Measurements from ENCODE around the gene USP24. TPM values are rescaled to one million over a fixed set of nuclear protein-coding genes. Genes with fewer than 3 reads are reported as not detected.
A peak's percentile ranks its signal among the peaks of the same experiment; 100 is the strongest.

USP24 gene
- total RNA-seq, 6 experiments from 2014 or later: 19.9 to 28.0 (median 21.9) TPM

DNA sequence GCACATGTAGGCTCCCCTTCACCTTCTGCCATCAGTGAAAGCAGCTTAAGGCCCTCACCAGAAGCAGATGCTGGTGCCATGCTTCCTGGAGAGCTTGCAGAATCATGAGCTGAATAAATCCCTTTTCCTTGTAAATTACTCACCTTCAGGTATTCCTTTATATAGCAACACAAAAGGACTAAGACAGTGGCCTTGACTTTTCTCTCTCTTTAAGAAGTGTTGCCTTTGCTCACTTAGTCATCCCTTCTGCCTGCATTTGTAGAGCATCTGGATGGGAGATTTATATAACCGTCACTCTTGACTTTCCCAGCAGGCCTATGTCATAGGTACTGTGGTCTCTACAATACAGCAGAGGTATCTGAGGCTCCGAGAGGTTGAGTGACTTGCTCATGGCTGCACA is 172.2 kb downstream of the USP24 start:
- WGBS (ENCODE audit: insufficient coverage, low coverage, low lambda C conversion rate, missing lambda C conversion rate): 45% methylated on average over 2 of the region's 2 CpGs
- TF ChIP-seq, protein P1, sequence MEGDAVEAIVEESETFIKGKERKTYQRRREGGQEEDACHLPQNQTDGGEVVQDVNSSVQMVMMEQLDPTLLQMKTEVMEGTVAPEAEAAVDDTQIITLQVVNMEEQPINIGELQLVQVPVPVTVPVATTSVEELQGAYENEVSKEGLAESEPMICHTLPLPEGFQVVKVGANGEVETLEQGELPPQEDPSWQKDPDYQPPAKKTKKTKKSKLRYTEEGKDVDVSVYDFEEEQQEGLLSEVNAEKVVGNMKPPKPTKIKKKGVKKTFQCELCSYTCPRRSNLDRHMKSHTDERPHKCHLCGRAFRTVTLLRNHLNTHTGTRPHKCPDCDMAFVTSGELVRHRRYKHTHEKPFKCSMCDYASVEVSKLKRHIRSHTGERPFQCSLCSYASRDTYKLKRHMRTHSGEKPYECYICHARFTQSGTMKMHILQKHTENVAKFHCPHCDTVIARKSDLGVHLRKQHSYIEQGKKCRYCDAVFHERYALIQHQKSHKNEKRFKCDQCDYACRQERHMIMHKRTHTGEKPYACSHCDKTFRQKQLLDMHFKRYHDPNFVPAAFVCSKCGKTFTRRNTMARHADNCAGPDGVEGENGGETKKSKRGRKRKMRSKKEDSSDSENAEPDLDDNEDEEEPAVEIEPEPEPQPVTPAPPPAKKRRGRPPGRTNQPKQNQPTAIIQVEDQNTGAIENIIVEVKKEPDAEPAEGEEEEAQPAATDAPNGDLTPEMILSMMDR (IDR thresholded peaks at IDR 0.05): no peak
- TF ChIP-seq POLR2A (IDR thresholded peaks at IDR 0.05): no peak
- Histone ChIP-seq H3K27me3 (no peaks in the 10 kb centered on the region), H3K36me3 (peaks cover 0 to 49% (median 13%) of the 10 kb centered on the region in 4 donors), H3K4me1 (peaks cover 0 to 60% (median 26%) of the 10 kb centered on the region in 4 donors), H3K27ac (peak overlapping the region in 1 of 3 donors; percentile 29), H3K4me3 (peak overlapping the region in 2 of 3 donors; percentile 70 to 72), H3K9me3 (no peaks in the 10 kb centered on the region)
- DNase-seq (no peak), ATAC-seq (no peak)
- intact Hi-C loops (cut with DNase I): no loop called here

DNA sequence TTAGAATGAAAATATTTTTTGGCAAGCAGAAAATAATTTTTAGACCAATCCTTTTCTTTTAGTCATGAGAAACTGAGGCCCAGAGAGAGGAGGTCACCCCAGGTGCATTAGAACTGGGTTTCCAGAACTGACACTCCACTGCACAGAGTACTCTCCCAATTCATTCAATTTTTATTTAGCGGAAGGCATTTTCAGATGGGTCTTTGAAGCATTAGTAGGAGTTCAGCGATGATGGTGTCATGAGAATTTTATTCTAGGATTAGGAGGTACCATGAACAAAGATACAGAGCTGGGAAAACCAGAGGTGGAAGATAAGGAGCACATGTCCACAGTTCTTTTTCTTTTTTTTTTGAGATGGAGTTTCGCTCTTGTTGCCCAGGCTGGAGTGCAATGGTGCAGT is 173.6 kb downstream of the USP24 start:
- Histone ChIP-seq H3K27me3 (no peaks in the 10 kb centered on the region), H3K27ac (peak overlapping the region in 1 of 3 donors; percentile 88), H3K4me3 (peak overlapping the region; percentile 53 to 72 (median 70)), H3K9me3 (no peaks in the 10 kb centered on the region), H3K36me3 (peaks cover 0 to 35% (median 9%) of the 10 kb centered on the region in 4 donors), H3K4me1 (peaks cover 0 to 56% (median 23%) of the 10 kb centered on the region in 4 donors)
- ATAC-seq (no peak), DNase-seq (no peak)
- intact Hi-C loops (cut with DNase I): no loop called here
- no peak for TF ChIP-seq POLR2A (IDR thresholded peaks at IDR 0.05)
- TF ChIP-seq, protein P1 (IDR thresholded peaks at IDR 0.05): no peak
- 72% methylated on average over 3 of the region's 3 CpGs for WGBS (ENCODE audit: insufficient coverage, low coverage, low lambda C conversion rate, missing lambda C conversion rate)

DNA sequence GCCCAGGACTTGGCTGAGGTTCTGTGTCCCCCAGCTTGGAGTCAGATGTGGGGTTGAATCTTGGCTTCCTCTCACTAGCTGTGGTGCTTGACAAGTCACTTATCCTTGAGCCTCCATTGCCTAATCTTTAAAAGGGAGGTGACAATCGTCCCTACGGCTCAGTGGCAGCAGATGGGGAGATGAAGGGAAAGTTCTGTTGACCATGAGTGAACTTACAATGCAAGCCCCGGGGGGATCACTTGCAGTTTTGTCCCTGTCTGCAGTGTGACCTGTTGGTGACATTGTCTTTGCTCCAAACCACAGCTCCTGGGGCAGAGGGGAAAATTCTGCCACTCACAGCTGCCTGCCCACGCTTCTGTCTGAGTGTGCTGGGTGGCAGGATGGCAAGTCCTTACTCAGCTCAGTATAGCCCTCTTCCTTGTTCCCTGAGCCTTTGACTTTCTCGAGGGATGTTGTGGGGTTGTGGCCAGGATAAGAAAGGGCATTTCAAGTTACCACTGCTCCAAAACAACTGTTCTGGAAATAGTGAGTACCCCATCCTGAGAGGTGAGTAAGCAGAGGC is 174.2 kb downstream of the USP24 start:
- no CpG with 5 or more reads among the region's 5 CpGs for WGBS (ENCODE audit: insufficient coverage, low coverage, low lambda C conversion rate, missing lambda C conversion rate)
- Histone ChIP-seq H3K4me3 (peak overlapping the region; percentile 53 to 72 (median 70)), H3K4me1 (peaks cover 0 to 61% (median 24%) of the 10 kb centered on the region in 4 donors), H3K27ac (peak overlapping the region; percentile 63 to 88 (median 88)), H3K9me3 (no peaks in the 10 kb centered on the region), H3K36me3 (peaks cover 0 to 29% (median 9%) of the 10 kb centered on the region in 4 donors), H3K27me3 (no peaks in the 10 kb centered on the region)
- TF ChIP-seq POLR2A (IDR thresholded peaks at IDR 0.05): no peak
- TF ChIP-seq, protein P1 (IDR thresholded peaks at IDR 0.05): no peak
- intact Hi-C loops (cut with DNase I): no loop called here
- ATAC-seq (peak in 1 of 4 donors; percentile 7), DNase-seq (peak in 1 of 3 donors; percentile 46)

DNA sequence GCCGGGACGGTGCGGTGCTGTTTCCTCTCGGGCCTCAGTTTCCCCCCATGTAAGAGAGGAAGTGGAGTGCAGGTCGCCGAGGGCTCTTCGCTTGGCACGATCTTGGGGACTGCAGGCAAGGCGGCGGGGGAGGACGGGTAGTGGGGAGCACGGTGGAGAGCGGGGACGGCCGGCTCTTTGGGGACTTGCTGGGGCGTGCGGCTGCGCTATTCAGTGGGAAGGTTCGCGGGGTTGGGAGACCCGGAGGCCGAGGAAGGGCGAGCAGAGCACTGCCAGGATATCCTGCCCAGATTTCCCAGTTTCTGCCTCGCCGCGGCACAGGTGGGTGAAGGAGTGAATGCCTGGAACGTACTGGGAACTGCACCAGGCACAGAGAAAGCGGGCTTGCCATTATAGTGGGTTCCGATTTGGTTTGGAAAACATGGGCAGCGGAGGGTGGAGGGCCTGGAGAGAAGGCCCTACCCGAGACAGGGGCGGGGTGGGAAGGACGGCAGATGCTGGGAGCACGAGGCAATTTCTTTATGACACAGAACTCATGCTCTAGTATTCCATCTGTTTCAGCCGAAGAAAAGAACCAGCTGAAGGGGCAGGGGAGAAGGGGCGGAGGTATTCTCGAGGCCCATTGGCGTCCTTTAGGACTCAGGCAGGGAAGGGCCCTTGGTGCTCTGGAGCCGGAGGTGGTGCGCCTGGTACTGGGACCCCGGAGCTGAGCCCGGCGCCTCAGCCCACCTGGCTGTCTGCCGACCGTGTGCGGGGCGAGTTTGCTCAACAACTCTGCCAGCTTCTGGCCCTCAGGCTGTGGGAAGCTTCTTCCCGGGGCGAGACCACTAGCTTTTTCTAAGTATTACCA is 174.9 kb downstream of the USP24 start:
- DNase-seq: peak in 1 of 3 donors; percentile 57
- peak overlapping the region; percentile 63 to 88 (median 88) for H3K27ac ChIP-seq
- peaks cover 0 to 66% (median 26%) of the 10 kb centered on the region in 4 donors for H3K4me1 ChIP-seq
- peaks cover 0 to 21% (median 7%) of the 10 kb centered on the region in 4 donors for H3K36me3 ChIP-seq
- WGBS (ENCODE audit: insufficient coverage, low coverage, low lambda C conversion rate, missing lambda C conversion rate): 2% methylated on average over 13 of the region's 49 CpGs
- no peaks in the 10 kb centered on the region for H3K9me3 ChIP-seq
- peak; percentile 6 to 19 (median 14) for ATAC-seq
- H3K27me3 ChIP-seq: no peaks in the 10 kb centered on the region
- TF ChIP-seq, protein P1 (IDR thresholded peaks at IDR 0.05): no peak
- TF ChIP-seq POLR2A (IDR thresholded peaks at IDR 0.05): no peak
- H3K4me3 ChIP-seq: peak overlapping the region; percentile 53 to 72 (median 70)
- intact Hi-C loops (cut with DNase I): no loop called here
